Measurements from ENCODE around the gene KRT84.

GRCh38 chr12:52344111-52344510 is 41.3 kb downstream of the KRT84 start:
- TF ChIP-seq SMC3 (IDR thresholded peaks at IDR 0.05; ENCODE audit: low read depth, low read length) (no peak), POLR2A (IDR thresholded peaks at IDR 0.05; ENCODE audit: low read depth, low read length) (no peak), RCOR1 (IDR thresholded peaks at IDR 0.05; ENCODE audit: insufficient replicate concordance, low read length) (no peak), RFX5 (IDR thresholded peaks at IDR 0.05; ENCODE audit: low read depth, low read length) (no peak), CTCF (conservative IDR thresholded peaks at IDR 0.05; ENCODE audit: low read depth, low read length) (no peak), CEBPB (IDR thresholded peaks at IDR 0.05; ENCODE audit: low read depth, low read length) (no peak), USF2 (IDR thresholded peaks at IDR 0.05; ENCODE audit: low read depth, low read length) (no peak), RAD21 (IDR thresholded peaks at IDR 0.05; ENCODE audit: low read length) (no peak), CHD1 (IDR thresholded peaks at IDR 0.05; ENCODE audit: low read depth, low read length) (no peak), NFE2L2 (IDR thresholded peaks at IDR 0.05; ENCODE audit: low read depth, low read length) (no peak), MAFK (IDR thresholded peaks at IDR 0.05; ENCODE audit: low read depth, low read length) (no peak), ELK1 (IDR thresholded peaks at IDR 0.05; ENCODE audit: borderline replicate concordance, low read depth, low read length) (no peak), FOS (IDR thresholded peaks at IDR 0.05; ENCODE audit: low read depth, low read length) (no peak), MXI1 (IDR thresholded peaks at IDR 0.05; ENCODE audit: borderline replicate concordance, low read depth, low read length) (no peak)
